ENCODE data around the gene ADAMTS2.

ADAMTS2 gene

GRCh38 chr5:179128976-179129375, 216.3 kb downstream of the ADAMTS2 start:
- Histone ChIP-seq H3K9me3 (ENCODE audit: control insufficient read depth in 2 of 2, low read length in 2 of 2) (peaks cover 0 to 3% of the 10 kb centered on the region in 2 donors), H3K4me3 (ENCODE audit: low read length in 2 of 2) (no peak overlapping the region), H3K27ac (ENCODE audit: low read depth in 2 of 2, low read length in 2 of 2) (no peak overlapping the region), H3K9ac (ENCODE audit: low read depth in 1 of 2, low read length in 2 of 2) (no peak overlapping the region), H3K4me1 (ENCODE audit: control insufficient read depth in 2 of 2, insufficient read depth in 2 of 2, low read length in 2 of 2) (no peaks in the 10 kb centered on the region), H3K36me3 (ENCODE audit: control insufficient read depth in 2 of 2, insufficient read depth in 2 of 2, low read length in 2 of 2) (no peaks in the 10 kb centered on the region), H3K27me3 (ENCODE audit: control insufficient read depth in 2 of 2, insufficient read depth in 2 of 2, low read length in 2 of 2) (no peaks in the 10 kb centered on the region)

- H3K27me3 ChIP-seq (ENCODE audit: control insufficient read depth in 2 of 2, insufficient read depth in 2 of 2, low read length in 2 of 2), result no peaks in the 10 kb centered on the region
- no peak overlapping the region for H3K4me3 ChIP-seq (ENCODE audit: low read length in 2 of 2)
- H3K27ac ChIP-seq (ENCODE audit: low read depth in 2 of 2, low read length in 2 of 2), result no peak overlapping the region
- H3K9me3 ChIP-seq (ENCODE audit: control insufficient read depth in 2 of 2, low read length in 2 of 2), result peaks cover 0 to 3% of the 10 kb centered on the region in 2 donors
- no peaks in the 10 kb centered on the region for H3K36me3 ChIP-seq (ENCODE audit: control insufficient read depth in 2 of 2, insufficient read depth in 2 of 2, low read length in 2 of 2)
- H3K9ac ChIP-seq (ENCODE audit: low read depth in 1 of 2, low read length in 2 of 2), result no peak overlapping the region
- no peaks in the 10 kb centered on the region for H3K4me1 ChIP-seq (ENCODE audit: control insufficient read depth in 2 of 2, insufficient read depth in 2 of 2, low read length in 2 of 2)
These were observed 217.3 kb downstream of the ADAMTS2 start for GRCh38 chr5:179128041-179128365.

GRCh38 chr5:179127136-179128040, 217.9 kb downstream of the ADAMTS2 start:
- H3K36me3 ChIP-seq (ENCODE audit: control insufficient read depth in 2 of 2, insufficient read depth in 2 of 2, low read length in 2 of 2), result no peaks in the 10 kb centered on the region
- no peaks in the 10 kb centered on the region for H3K4me1 ChIP-seq (ENCODE audit: control insufficient read depth in 2 of 2, insufficient read depth in 2 of 2, low read length in 2 of 2)
- peaks cover 0 to 3% of the 10 kb centered on the region in 2 donors for H3K9me3 ChIP-seq (ENCODE audit: control insufficient read depth in 2 of 2, low read length in 2 of 2)
- no peak overlapping the region for H3K27ac ChIP-seq (ENCODE audit: low read depth in 2 of 2, low read length in 2 of 2)
- H3K4me3 ChIP-seq (ENCODE audit: low read length in 2 of 2), result no peak overlapping the region
- H3K27me3 ChIP-seq (ENCODE audit: control insufficient read depth in 2 of 2, insufficient read depth in 2 of 2, low read length in 2 of 2), result no peaks in the 10 kb centered on the region
- no peak overlapping the region for H3K9ac ChIP-seq (ENCODE audit: low read depth in 1 of 2, low read length in 2 of 2)

GRCh38 chr5:179126506-179126991, 218.7 kb downstream of the ADAMTS2 start:
- H3K4me3 ChIP-seq (ENCODE audit: low read length in 2 of 2), result no peak overlapping the region
- H3K9ac ChIP-seq (ENCODE audit: low read depth in 1 of 2, low read length in 2 of 2), result no peak overlapping the region
- no peaks in the 10 kb centered on the region for H3K36me3 ChIP-seq (ENCODE audit: control insufficient read depth in 2 of 2, insufficient read depth in 2 of 2, low read length in 2 of 2)
- no peaks in the 10 kb centered on the region for H3K4me1 ChIP-seq (ENCODE audit: control insufficient read depth in 2 of 2, insufficient read depth in 2 of 2, low read length in 2 of 2)
- H3K27ac ChIP-seq (ENCODE audit: low read depth in 2 of 2, low read length in 2 of 2), result no peak overlapping the region
- H3K27me3 ChIP-seq (ENCODE audit: control insufficient read depth in 2 of 2, insufficient read depth in 2 of 2, low read length in 2 of 2), result no peaks in the 10 kb centered on the region
- peaks cover 0 to 6% of the 10 kb centered on the region in 2 donors for H3K9me3 ChIP-seq (ENCODE audit: control insufficient read depth in 2 of 2, low read length in 2 of 2)

- H3K27me3 ChIP-seq (ENCODE audit: control insufficient read depth in 2 of 2, insufficient read depth in 2 of 2, low read length in 2 of 2), result no peaks in the 10 kb centered on the region
- H3K4me1 ChIP-seq (ENCODE audit: control insufficient read depth in 2 of 2, insufficient read depth in 2 of 2, low read length in 2 of 2), result no peaks in the 10 kb centered on the region
- H3K9me3 ChIP-seq (ENCODE audit: control insufficient read depth in 2 of 2, low read length in 2 of 2), result peaks cover 0 to 6% of the 10 kb centered on the region in 2 donors
- no peak overlapping the region for H3K27ac ChIP-seq (ENCODE audit: low read depth in 2 of 2, low read length in 2 of 2)
- no peaks in the 10 kb centered on the region for H3K36me3 ChIP-seq (ENCODE audit: control insufficient read depth in 2 of 2, insufficient read depth in 2 of 2, low read length in 2 of 2)
- H3K4me3 ChIP-seq (ENCODE audit: low read length in 2 of 2), result no peak overlapping the region
- H3K9ac ChIP-seq (ENCODE audit: low read depth in 1 of 2, low read length in 2 of 2), result no peak overlapping the region
These were observed 219.3 kb downstream of the ADAMTS2 start for GRCh38 chr5:179125789-179126505.

GRCh38 chr5:179124853-179125788, 220.1 kb downstream of the ADAMTS2 start:
- H3K9ac ChIP-seq (ENCODE audit: low read depth in 1 of 2, low read length in 2 of 2), result no peak overlapping the region
- H3K4me3 ChIP-seq (ENCODE audit: low read length in 2 of 2), result no peak overlapping the region
- H3K9me3 ChIP-seq (ENCODE audit: control insufficient read depth in 2 of 2, low read length in 2 of 2), result peaks cover 0 to 6% of the 10 kb centered on the region in 2 donors
- no peak overlapping the region for H3K27ac ChIP-seq (ENCODE audit: low read depth in 2 of 2, low read length in 2 of 2)
- no peaks in the 10 kb centered on the region for H3K4me1 ChIP-seq (ENCODE audit: control insufficient read depth in 2 of 2, insufficient read depth in 2 of 2, low read length in 2 of 2)
- no peaks in the 10 kb centered on the region for H3K27me3 ChIP-seq (ENCODE audit: control insufficient read depth in 2 of 2, insufficient read depth in 2 of 2, low read length in 2 of 2)
- H3K36me3 ChIP-seq (ENCODE audit: control insufficient read depth in 2 of 2, insufficient read depth in 2 of 2, low read length in 2 of 2), result no peaks in the 10 kb centered on the region

- no peaks in the 10 kb centered on the region for H3K36me3 ChIP-seq (ENCODE audit: control insufficient read depth in 2 of 2, insufficient read depth in 2 of 2, low read length in 2 of 2)
- H3K9ac ChIP-seq (ENCODE audit: low read depth in 1 of 2, low read length in 2 of 2), result no peak overlapping the region
- H3K27ac ChIP-seq (ENCODE audit: low read depth in 2 of 2, low read length in 2 of 2), result no peak overlapping the region
- H3K4me3 ChIP-seq (ENCODE audit: low read length in 2 of 2), result no peak overlapping the region
- peaks cover 0 to 6% of the 10 kb centered on the region in 2 donors for H3K9me3 ChIP-seq (ENCODE audit: control insufficient read depth in 2 of 2, low read length in 2 of 2)
- no peaks in the 10 kb centered on the region for H3K4me1 ChIP-seq (ENCODE audit: control insufficient read depth in 2 of 2, insufficient read depth in 2 of 2, low read length in 2 of 2)
- H3K27me3 ChIP-seq (ENCODE audit: control insufficient read depth in 2 of 2, insufficient read depth in 2 of 2, low read length in 2 of 2), result no peaks in the 10 kb centered on the region
These were observed 220.9 kb downstream of the ADAMTS2 start for GRCh38 chr5:179124273-179124852.

GRCh38 chr5:179123491-179124272, 221.6 kb downstream of the ADAMTS2 start:
- Histone ChIP-seq H3K27ac (ENCODE audit: low read depth in 2 of 2, low read length in 2 of 2) (no peak overlapping the region), H3K27me3 (ENCODE audit: control insufficient read depth in 2 of 2, insufficient read depth in 2 of 2, low read length in 2 of 2) (no peaks in the 10 kb centered on the region), H3K9me3 (ENCODE audit: control insufficient read depth in 2 of 2, low read length in 2 of 2) (peaks cover 0 to 4% of the 10 kb centered on the region in 2 donors), H3K9ac (ENCODE audit: low read depth in 1 of 2, low read length in 2 of 2) (no peak overlapping the region), H3K4me1 (ENCODE audit: control insufficient read depth in 2 of 2, insufficient read depth in 2 of 2, low read length in 2 of 2) (no peaks in the 10 kb centered on the region), H3K4me3 (ENCODE audit: low read length in 2 of 2) (no peak overlapping the region), H3K36me3 (ENCODE audit: control insufficient read depth in 2 of 2, insufficient read depth in 2 of 2, low read length in 2 of 2) (no peaks in the 10 kb centered on the region)

- Histone ChIP-seq H3K4me1 (ENCODE audit: control insufficient read depth in 2 of 2, insufficient read depth in 2 of 2, low read length in 2 of 2) (no peaks in the 10 kb centered on the region), H3K27ac (ENCODE audit: low read depth in 2 of 2, low read length in 2 of 2) (no peak overlapping the region), H3K27me3 (ENCODE audit: control insufficient read depth in 2 of 2, insufficient read depth in 2 of 2, low read length in 2 of 2) (no peaks in the 10 kb centered on the region), H3K36me3 (ENCODE audit: control insufficient read depth in 2 of 2, insufficient read depth in 2 of 2, low read length in 2 of 2) (no peaks in the 10 kb centered on the region), H3K9ac (ENCODE audit: low read depth in 1 of 2, low read length in 2 of 2) (no peak overlapping the region), H3K9me3 (ENCODE audit: control insufficient read depth in 2 of 2, low read length in 2 of 2) (peaks cover 0 to 3% of the 10 kb centered on the region in 2 donors), H3K4me3 (ENCODE audit: low read length in 2 of 2) (no peak overlapping the region)
These were observed 222.2 kb downstream of the ADAMTS2 start for GRCh38 chr5:179123109-179123426.
